NCI-H1930 (cell line): Measurements from ENCODE around the gene ABCA4.
"Not testable (repeated sequence)": the region's sequence is repeated elsewhere in the genome, so short reads cannot be mapped to it uniquely, and the experiment has no call there.

Experiments
- DNase-seq, 2 experiments: peaks; one replicate each; lab custom pipeline; 2025; lab: John Stamatoyannopoulos, UW

The ABCA4 gene

DNA sequence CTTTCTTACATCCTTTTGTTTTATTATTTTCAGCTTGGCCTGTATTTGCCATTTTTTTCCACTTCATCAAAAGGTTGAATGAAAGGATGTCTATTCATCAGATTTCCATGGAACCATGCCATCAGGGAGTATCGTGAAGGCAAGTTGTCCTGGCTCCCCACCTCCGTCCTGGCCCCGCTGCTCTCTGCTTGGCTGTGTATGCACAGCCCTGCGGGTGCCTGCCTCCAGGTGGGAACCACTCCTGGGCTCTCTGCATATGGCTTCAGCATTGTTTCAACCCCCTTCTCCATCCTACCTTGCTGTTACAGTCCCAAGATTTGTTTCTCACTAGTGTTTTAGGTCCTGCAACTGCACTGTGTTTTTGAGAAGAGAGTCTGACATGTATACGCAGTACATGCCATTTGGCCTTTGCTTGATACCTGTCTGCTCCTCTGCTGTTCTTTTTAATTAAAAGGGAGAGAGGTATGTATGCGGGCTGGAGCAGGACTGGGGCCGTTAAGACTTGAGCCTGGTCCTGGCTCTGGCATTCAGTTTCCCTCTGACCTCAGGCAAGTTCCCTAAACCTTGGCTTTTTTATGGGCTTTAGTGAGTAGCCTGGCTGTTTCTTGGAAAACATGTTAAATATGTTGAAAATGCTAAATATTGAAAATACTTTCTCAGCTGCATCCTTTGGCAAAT, 141.8 kb downstream of the ABCA4 start:
- DNase-seq = no peak

DNA sequence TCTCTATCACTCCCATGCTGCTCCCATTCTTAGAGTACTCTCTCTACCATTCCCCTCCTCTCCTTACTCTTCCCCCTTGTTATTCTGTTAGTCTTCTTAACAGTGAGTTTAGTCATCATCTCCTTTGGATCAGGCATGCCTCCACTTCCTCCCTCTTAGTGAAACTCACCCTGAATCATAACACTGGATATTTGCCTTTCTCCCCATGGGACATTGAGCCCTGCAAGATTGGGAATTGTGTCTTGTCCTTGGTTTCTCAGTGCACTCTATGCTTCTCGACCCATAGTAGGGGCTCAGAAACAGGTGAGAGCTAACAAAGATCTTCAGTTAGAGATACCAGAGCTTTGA, 143.4 kb downstream of the ABCA4 start:
- no peak for DNase-seq

DNA sequence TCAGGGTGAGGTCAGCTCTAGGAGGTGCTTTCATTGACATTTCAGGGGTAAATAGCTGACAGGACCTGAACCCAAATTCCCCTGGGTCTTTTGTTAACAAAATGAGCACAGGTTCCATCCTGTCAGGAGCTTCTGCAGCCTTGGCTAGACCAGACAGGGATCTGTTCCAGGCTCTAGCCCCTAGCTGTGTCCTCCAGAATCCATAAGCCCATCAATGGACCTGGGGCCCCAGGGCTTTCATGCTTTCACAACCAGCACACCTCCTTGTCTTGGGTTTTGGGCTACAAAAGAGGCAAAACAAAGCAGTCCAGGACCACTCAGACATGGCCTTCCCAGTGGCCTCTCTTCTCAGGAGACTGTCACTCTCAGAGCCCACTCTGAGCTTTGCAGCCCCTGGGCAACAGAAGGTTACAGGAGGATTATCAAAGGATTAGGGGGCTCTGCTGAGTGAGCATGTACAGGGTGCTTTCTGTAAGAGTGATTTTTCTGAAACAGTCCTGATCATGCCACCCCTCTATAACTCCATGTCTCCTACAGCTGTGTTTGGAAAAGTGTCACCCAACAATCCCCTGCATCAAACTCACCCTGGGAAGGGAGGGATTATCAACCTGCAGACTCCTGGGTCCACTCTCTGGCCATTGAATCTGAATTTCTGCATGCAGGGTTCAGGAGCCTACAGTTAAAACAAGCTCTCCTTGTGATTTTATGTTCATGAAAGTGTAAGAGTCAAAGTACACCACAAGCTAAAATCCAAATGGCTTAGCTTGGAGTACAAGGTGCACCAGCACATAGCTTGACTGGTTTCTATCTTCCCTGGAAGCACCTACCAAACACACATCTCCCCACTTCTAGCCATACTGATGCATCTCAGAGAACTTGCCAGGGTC, 144.0 kb downstream of the ABCA4 start:
- DNase-seq = no peak

GRCh38 chr1:93976291-93976690, 144.7 kb downstream of the ABCA4 start:
- DNase-seq = no peak

DNA sequence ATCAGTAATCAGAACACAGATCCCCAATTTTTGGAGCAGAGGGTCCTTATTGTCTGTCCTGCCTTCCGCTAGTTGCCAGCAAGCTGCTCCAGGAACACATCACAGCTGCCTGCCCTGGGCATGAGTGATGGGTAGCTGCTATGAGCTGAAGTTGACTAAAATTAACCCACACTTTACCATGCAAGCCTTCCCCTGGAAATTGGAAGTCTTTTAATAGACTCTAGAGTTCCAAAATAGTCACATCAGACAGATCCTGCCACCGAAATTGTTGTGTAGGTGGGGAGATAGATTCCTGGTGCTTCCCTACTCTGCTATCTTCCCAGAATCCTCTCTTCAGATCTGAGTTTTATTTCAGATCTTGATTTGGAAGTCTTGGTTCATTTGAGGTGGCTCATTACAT, 148.6 kb downstream of the ABCA4 start:
- no peak for DNase-seq

DNA sequence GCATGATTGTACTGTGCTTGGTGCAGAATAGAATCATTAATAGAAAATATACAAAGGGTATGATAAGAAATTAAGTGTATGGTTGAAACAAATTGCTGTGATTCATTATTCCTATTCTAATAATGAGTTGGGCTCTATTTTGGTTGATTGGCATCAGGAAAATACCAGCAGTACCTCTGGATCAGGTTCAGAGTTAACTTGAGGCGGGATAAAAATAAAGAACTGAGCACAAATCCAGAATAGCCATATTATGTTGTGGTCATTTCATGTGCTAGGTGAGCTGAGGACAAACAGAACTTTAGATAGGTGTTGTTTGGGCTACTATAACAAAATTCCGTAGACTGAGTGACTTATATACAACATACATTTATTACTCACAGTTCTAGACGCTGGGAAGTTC, 151.1 kb downstream of the ABCA4 start:
- no peak for DNase-seq

GRCh38 chr1:93969371-93969770, 151.6 kb downstream of the ABCA4 start:
- DNase-seq = no peak

DNA sequence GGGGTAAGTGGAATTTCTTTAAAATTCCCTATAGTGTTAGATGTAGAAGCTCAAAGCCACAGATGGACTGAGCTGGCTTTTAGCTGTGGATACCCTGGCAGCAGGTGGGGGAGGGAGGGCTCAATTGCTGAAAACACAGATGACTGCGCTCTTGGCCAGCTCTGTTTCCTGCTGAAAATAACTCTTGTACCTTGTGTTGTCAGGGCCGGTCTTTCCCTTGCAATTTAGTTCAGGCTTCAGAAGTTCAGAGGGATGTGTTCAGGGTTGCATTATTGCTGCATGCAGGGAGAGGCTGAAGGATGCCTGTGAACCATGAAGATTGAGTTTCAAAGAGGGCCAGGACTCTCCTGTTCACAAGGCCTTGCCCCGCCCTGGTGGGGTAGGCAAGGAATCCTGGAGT, 153.6 kb downstream of the ABCA4 start:
- no peak for DNase-seq

- DNase-seq = no peak
Measured at GRCh38 chr1:93965888-93966287, 155.1 kb downstream of the ABCA4 start.

GRCh38 chr1:93965256-93965655, 155.7 kb downstream of the ABCA4 start:
- DNase-seq = no peak

- no peak for DNase-seq
Measured at GRCh38 chr1:93964777-93965200, 156.2 kb downstream of the ABCA4 start.

DNA sequence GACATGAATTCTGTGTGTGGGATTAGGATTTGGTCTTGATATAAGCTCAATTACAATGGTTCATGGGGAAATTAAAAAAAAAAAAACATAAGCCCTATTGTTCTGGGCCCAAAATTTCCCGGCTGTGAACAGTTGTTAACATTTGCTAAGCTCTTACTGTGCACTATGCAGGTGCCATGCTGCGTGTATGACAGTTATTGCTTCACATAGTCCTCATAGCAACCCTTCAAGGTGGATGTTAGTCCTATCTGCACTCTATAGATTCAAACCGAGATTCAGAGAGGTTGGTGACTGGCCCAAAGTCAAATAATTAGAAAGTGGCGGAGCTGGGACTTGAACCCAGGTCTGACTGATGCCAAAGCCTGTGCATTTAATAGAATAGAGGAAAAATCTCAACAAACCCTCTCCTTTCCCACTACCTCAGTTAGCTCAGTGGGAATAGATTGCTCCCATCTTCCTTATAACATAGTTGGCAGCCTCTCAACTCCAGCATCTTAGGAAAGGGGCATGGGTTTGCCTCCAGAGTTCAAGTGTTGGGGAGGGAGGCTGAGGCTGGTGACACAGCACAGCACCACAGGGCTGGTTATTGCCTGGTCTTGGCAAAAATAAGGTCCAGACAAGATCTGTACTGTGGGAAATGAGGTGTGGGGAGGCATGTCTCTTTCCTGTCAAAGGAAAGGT, 156.7 kb downstream of the ABCA4 start:
- no peak for DNase-seq

- no peak for DNase-seq
Measured at GRCh38 chr1:93963585-93963984, 157.4 kb downstream of the ABCA4 start.

GRCh38 chr1:93961906-93962305, 159.0 kb downstream of the ABCA4 start:
- DNase-seq = no peak

DNA sequence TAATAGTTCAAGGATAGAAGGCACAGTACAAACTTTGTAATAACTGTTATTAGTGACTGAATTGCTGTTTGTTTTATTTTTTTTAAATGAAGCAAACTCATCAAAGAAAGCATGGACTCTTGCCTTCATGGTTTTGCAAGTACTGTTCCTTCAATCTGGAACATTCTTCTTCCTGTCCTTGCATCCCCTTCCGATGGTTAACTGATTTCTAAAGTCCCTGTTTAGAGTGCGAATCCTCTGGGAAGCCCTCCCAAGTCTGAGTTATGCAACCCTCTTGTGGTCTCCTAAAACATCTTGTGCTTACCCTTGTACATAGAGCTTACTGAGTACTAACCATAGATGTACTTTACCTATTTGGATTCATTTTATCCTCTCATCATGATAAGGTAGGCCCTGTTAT, 159.5 kb downstream of the ABCA4 start:
- DNase-seq = no peak

- no peak for DNase-seq
Measured at GRCh38 chr1:93960641-93961147, 160.3 kb downstream of the ABCA4 start.

- no peak for DNase-seq
Measured at GRCh38 chr1:93959413-93959812, 161.5 kb downstream of the ABCA4 start.

DNA sequence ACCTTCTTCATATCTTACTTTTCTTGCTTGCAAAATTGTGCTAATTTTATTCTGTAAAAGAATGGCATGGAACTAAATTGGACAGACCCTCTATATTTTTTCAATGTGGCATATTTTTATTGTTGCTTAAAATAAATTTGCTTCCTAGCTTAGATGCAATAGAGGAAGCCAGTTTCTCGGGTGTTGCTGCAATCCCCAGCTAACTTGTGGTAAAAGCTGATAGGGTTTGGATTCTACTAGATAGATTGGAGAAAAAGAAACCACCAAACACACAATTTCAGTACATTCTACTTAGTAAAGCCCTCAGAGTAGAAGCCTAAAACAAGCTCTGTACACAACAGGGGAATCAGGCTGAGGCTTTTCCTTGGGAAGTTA, 162.2 kb downstream of the ABCA4 start:
- no peak for DNase-seq

DNA sequence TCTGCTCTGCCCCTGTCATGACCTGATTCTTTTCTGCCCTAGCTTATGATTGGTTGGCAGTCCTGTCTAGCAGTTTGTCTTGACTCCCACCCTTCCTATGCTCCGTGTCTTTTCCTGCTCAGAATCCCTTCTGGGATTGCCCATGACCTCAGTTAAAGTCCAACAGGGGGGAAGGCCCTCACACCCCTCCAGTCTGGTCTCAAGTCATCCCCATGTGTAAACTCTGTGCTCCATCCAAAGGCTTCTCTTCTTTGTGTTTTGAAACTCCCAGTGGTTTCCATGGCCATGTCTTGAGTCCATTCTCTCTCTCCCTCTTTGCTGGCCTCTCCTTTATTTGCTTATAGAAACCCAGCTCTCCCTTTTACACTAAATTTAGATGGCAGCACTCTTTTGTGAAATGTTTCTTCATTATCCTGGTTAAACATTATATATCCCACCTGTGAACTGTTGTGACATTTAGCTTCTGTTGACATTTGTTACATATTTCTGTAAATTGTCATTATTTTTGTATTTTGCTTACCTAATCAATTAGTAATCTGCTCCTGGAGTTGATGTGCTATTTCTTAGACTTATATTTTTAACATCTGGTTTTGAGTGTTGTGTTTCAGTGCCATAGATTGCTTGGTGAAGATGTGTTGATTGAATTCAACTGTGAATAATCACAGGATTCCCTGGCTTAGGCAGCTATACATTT, 162.8 kb downstream of the ABCA4 start:
- no peak for DNase-seq

GRCh38 chr1:93955765-93956164, 165.2 kb downstream of the ABCA4 start:
- DNase-seq = no peak

- DNase-seq = not testable (repeated sequence)
Measured at GRCh38 chr1:93947002-93947686, 173.8 kb downstream of the ABCA4 start.
